HEK293 (cell line): Measurements from ENCODE around the gene CCND3.
A peak's percentile ranks its signal among the peaks of the same experiment; 100 is the strongest.

Experiments used
- CTCF ChIA-PET: fragments of 350-600 bp; formaldehyde crosslinking; extraction: SDS; loops from one replicate; lab custom pipeline; 2021; ENCODE audit warnings: antibody characterized with exemption; lab: Yijun Ruan, JAX
- POLR2A ChIA-PET: fragments of 300-600 bp; formaldehyde crosslinking; extraction: SDS; loops from one replicate; lab custom pipeline; 2020; ENCODE audit warnings: antibody characterized with exemption, inconsistent platforms; lab: Yijun Ruan, JAX
- H3K27ac ChIP-seq: fragments of 200-500 bp; sonication (Bioruptor generic); 2 replicates; pipeline ENCODE4 v1.5.1; 2014; ENCODE audit warnings: low read depth, low read length, control low read depth, inconsistent platforms; ENCODE audit errors: extremely low read depth
- H3K36me3 ChIP-seq, 2 experiments: fragments of 200-500 bp in 1 of 2; sonication (Bioruptor generic) in 1 of 2; 1 replicate in 1 of 2; 2 replicates in 1 of 2; pipeline ENCODE4 v1.5.1; 2014 to 2017; ENCODE audit warnings: inconsistent platforms in 2 of 2, low read length in 2 of 2; ENCODE audit not compliant: control insufficient read depth in 2 of 2, insufficient read depth in 1 of 2
- H3K4me1 ChIP-seq: fragments of 200-500 bp; sonication (Bioruptor generic); 2 replicates; pipeline ENCODE4 v1.5.1; 2014; ENCODE audit warnings: mild to moderate bottlenecking, low read length, inconsistent platforms; ENCODE audit not compliant: control insufficient read depth, insufficient read depth
- H3K4me3 ChIP-seq: 2 replicates; pipeline ENCODE4 v1.5.1; 2011; ENCODE audit warnings: low read depth, mild to moderate bottlenecking, control low read depth, low read length, moderate library complexity
- H3K9me3 ChIP-seq: fragments of 200-500 bp; sonication (Bioruptor generic); 2 replicates; pipeline ENCODE4 v1.5.1; 2014; ENCODE audit warnings: low read depth, low read length, inconsistent platforms; ENCODE audit not compliant: control insufficient read depth, insufficient read depth
- BCL11A ChIP-seq: fragments of 450-650 bp; formaldehyde crosslinking; IDR thresholded peaks from 2 replicates; pipeline ENCODE4 v1.5.1; 2016; ENCODE audit warnings: low read depth, missing biosample characterization, missing genetic modification characterization
- OSR2 ChIP-seq: fragments of 450-650 bp; formaldehyde crosslinking; IDR thresholded peaks from 2 replicates; pipeline ENCODE4 v1.5.1; 2016; ENCODE audit warnings: missing biosample characterization, missing genetic modification characterization
- PRDM10 ChIP-seq: fragments of 450-650 bp; formaldehyde crosslinking; IDR thresholded peaks from 2 replicates; pipeline ENCODE4 v1.5.1; 2016; ENCODE audit warnings: missing biosample characterization, missing genetic modification characterization
- SP7 ChIP-seq: fragments of 450-650 bp; formaldehyde crosslinking; IDR thresholded peaks from 2 replicates; pipeline ENCODE4 v1.5.1; 2016; ENCODE audit warnings: missing biosample characterization, missing genetic modification characterization
- ZNF146 ChIP-seq: fragments of 450-650 bp; formaldehyde crosslinking; IDR thresholded peaks from 2 replicates; pipeline ENCODE4 v1.5.1; 2016; ENCODE audit warnings: missing biosample characterization, missing genetic modification characterization
- ZNF174 ChIP-seq: fragments of 450-650 bp; formaldehyde crosslinking; IDR thresholded peaks from 2 replicates; pipeline ENCODE4 v1.5.0; 2017; ENCODE audit warnings: missing biosample characterization, mild to moderate bottlenecking, missing genetic modification characterization
- ZNF19 ChIP-seq: fragments of 450-650 bp; formaldehyde crosslinking; IDR thresholded peaks from 2 replicates; pipeline ENCODE4; 2016; ENCODE audit warnings: missing biosample characterization, missing genetic modification characterization, low read depth
- ZNF335 ChIP-seq: fragments of 450-650 bp; formaldehyde crosslinking; conservative IDR thresholded peaks from 2 replicates; pipeline ENCODE4 v1.5.1; 2016; ENCODE audit warnings: missing biosample characterization, missing genetic modification characterization
- ZNF362 ChIP-seq: fragments of 450-650 bp; formaldehyde crosslinking; IDR thresholded peaks from 2 replicates; pipeline ENCODE4 v1.5.1; 2016; ENCODE audit warnings: missing biosample characterization, missing genetic modification characterization
- ZNF394 ChIP-seq: fragments of 450-650 bp; formaldehyde crosslinking; IDR thresholded peaks from 2 replicates; pipeline ENCODE4 v1.5.1; 2016; ENCODE audit warnings: missing biosample characterization, missing genetic modification characterization, mild to moderate bottlenecking, moderate library complexity, borderline replicate concordance
- ZNF654 ChIP-seq: fragments of 450-650 bp; formaldehyde crosslinking; IDR thresholded peaks from 2 replicates; pipeline ENCODE4 v1.5.1; 2016; ENCODE audit warnings: low read depth, missing biosample characterization, missing genetic modification characterization
- ZSCAN16 ChIP-seq: fragments of 450-650 bp; formaldehyde crosslinking; IDR thresholded peaks from 2 replicates; pipeline ENCODE4 v1.5.1; 2016; ENCODE audit warnings: missing biosample characterization, missing genetic modification characterization
- TF ChIP-seq, protein P1 (sequence below): fragments of 450-650 bp; formaldehyde crosslinking; IDR thresholded peaks from 2 replicates; pipeline ENCODE4 v1.5.1; 2016; ENCODE audit warnings: missing biosample characterization, missing genetic modification characterization
- TF ChIP-seq, protein P2 (sequence below): fragments of 450-650 bp; formaldehyde crosslinking; IDR thresholded peaks from 2 replicates; pipeline ENCODE4 v1.5.1; 2017; ENCODE audit warnings: missing biosample characterization, missing genetic modification characterization

Gene CCND3

DNA sequence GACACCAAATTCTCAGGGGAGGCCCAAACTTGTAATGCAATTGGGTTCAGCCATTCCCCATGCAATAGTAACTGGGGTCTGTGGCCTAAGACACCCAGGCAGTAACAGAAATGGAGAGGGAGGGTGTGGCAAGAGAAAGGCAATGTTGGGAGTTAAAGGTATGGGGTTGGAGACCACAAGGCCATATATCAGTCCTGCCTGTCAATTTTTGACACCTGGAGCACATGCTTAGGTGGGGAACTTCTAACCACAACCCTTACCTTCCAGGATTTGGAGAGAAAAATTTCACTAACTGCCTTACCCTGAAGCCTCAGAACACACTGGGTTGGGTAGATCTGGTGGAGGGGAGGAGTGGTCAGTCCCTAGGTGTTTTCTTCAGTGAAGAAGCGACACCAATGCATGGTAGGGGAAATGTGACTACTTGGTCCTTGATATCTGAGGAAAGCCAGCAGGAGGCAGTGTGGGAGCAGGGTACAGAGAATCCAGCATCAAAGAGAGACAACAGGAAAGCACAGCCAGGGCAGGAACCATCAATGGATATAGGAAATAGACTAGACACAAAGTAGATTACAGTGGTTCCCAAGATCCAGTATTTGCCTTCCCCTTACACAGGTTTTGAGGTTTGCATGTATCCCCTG, 39.6 kb downstream of the CCND3 start:
- POLR2A ChIA-PET, result no interaction called here

DNA sequence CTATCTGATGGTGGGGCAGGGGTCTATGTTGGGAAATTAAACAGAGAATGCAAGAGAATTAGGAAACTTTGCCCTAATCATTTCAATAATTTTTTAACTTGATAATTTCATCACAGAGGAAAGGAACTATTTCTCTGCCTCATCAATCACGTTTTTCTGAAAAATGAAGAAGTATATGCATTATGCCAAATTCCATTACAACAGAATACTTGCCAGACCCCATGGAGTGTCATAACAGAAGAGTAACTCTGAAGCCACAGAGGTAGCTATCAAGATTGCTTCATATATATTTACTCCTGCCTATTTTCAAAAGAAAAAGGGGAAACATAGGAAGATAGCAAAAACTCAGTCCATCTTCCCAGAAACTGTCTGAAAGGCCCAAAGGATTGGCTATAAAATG, 40.7 kb downstream of the CCND3 start:
- Histone ChIP-seq H3K27ac (no peak overlapping the region), H3K4me3 (no peak overlapping the region), H3K4me1 (peaks cover 3% of the 10 kb centered on the region; the same call in 1 of the 2 replicates)
- no peak for TF ChIP-seq ZNF394 (tag by site-specific recombination)
- no peak for TF ChIP-seq ZNF19
- TF ChIP-seq, protein P1, sequence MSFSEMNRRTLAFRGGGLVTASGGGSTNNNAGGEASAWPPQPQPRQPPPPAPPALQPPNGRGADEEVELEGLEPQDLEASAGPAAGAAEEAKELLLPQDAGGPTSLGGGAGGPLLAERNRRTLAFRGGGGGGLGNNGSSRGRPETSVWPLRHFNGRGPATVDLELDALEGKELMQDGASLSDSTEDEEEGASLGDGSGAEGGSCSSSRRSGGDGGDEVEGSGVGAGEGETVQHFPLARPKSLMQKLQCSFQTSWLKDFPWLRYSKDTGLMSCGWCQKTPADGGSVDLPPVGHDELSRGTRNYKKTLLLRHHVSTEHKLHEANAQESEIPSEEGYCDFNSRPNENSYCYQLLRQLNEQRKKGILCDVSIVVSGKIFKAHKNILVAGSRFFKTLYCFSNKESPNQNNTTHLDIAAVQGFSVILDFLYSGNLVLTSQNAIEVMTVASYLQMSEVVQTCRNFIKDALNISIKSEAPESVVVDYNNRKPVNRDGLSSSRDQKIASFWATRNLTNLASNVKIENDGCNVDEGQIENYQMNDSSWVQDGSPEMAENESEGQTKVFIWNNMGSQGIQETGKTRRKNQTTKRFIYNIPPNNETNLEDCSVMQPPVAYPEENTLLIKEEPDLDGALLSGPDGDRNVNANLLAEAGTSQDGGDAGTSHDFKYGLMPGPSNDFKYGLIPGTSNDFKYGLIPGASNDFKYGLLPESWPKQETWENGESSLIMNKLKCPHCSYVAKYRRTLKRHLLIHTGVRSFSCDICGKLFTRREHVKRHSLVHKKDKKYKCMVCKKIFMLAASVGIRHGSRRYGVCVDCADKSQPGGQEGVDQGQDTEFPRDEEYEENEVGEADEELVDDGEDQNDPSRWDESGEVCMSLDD (tag by site-specific recombination), result no peak
- TF ChIP-seq BCL11A (tag by site-specific recombination), result no peak
- TF ChIP-seq, protein P2, sequence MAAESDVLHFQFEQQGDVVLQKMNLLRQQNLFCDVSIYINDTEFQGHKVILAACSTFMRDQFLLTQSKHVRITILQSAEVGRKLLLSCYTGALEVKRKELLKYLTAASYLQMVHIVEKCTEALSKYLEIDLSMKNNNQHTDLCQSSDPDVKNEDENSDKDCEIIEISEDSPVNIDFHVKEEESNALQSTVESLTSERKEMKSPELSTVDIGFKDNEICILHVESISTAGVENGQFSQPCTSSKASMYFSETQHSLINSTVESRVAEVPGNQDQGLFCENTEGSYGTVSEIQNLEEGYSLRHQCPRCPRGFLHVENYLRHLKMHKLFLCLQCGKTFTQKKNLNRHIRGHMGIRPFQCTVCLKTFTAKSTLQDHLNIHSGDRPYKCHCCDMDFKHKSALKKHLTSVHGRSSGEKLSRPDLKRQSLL, result no peak
- TF ChIP-seq ZNF174, result no peak
- no peak for TF ChIP-seq ZNF146 (tag by site-specific recombination)
- no peak for TF ChIP-seq SP7
- TF ChIP-seq, all 188 proteins: peak for 0
- H3K9me3 ChIP-seq, result no peaks in the 10 kb centered on the region
- POLR2A ChIA-PET, result interaction anchor here (0.8 kb wide), 1 partner anchor 109 kb away, joined by 3 read pairs; no protein-coding TSS in a partner anchor
- CTCF ChIA-PET, result interaction anchor here (1.6 kb wide), 1 partner anchor 20 kb away, joined by 7 read pairs; the partner anchor contains the start of genes BYSL and MED20
- H3K36me3 ChIP-seq, result peaks cover 11 to 22% of the 10 kb centered on the region in 2 experiments; a peak in 2 of 3 replicates

More for the DNA sequence above, 39.6 kb downstream of the CCND3 start:
- H3K9me3 ChIP-seq, result no peaks in the 10 kb centered on the region
- H3K4me3 ChIP-seq, result no peak overlapping the region
- TF ChIP-seq ZSCAN16 (tag by site-specific recombination), result no peak
- TF ChIP-seq ZNF654, result peak; percentile 34
- H3K36me3 ChIP-seq, result peaks cover 15 to 34% of the 10 kb centered on the region in 2 experiments
- CTCF ChIA-PET, result interaction anchor here (0.9 to 1.6 kb wide), 3 partner anchors 19 to 24 kb away, joined by 3 to 7 read pairs (median 3); partner anchors contain the start of genes BYSL and MED20
- no peak overlapping the region for H3K27ac ChIP-seq
- no peaks in the 10 kb centered on the region for H3K4me1 ChIP-seq

- Histone ChIP-seq H3K27ac (no peak overlapping the region), H3K36me3 (no peaks in the 10 kb centered on the region; a peak in 1 of 3 replicates), H3K4me3 (no peak overlapping the region; the same call in 1 of the 2 replicates), H3K9me3 (no peaks in the 10 kb centered on the region), H3K4me1 (peaks cover 9% of the 10 kb centered on the region; the same call in 1 of the 2 replicates)
- ChIA-PET POLR2A (interaction anchor here (1.5 to 2.5 kb wide), 4 partner anchors 9 to 154 kb away, joined by 5 to 16 read pairs (median 10); partner anchors contain the start of genes BYSL, MED20, TAF8 and TOMM6), CTCF (interaction anchor here (0.7 to 2.0 kb wide), 4 partner anchors 9 to 148 kb away, joined by 3 to 17 read pairs (median 6); partner anchors contain the start of genes BYSL, MED20 and TOMM6)
- TF ChIP-seq ZNF362 (0 out of 2 replicates have a peak, but pooled peaks have one; percentile 24), ZNF335 (peak; percentile 42), OSR2 (no peak), PRDM10 (peak; percentile 47; the same call in 1 of the 2 replicates)
These were observed 45.3 kb downstream of the CCND3 start for GRCh38 chr6:41896281-41896680.
